OCI-LY3 (cell line): ENCODE data around the gene GPATCH4.

ENCODE experiments used
- H2AFZ ChIP-seq: fragments of 200-600, 300-600 bp; shearing (Covaris generic); 2 replicates; pipeline ENCODE4 v1.6.0; 2014; ENCODE audit warnings: antibody characterized with exemption, low read depth, low read length
- H3K27ac ChIP-seq: fragments of 200-600, 300-600 bp; sonication (generic); 2 replicates; pipeline ENCODE4 v1.5.1; 2014; ENCODE audit warnings: mild to moderate bottlenecking, low read length, moderate library complexity, mixed read lengths
- H3K27me3 ChIP-seq: fragments of 200-600, 300-600 bp; sonication (generic); 2 replicates; pipeline ENCODE4 v1.6.1; 2014; ENCODE audit warnings: low read depth, low read length, mixed read lengths
- H3K36me3 ChIP-seq: fragments of 200-600, 300-600 bp; sonication (generic); replicated peaks from 2 replicates; pipeline ENCODE3; 2014; ENCODE audit warnings: low read depth, low read length, mixed read lengths
- H3K4me1 ChIP-seq: fragments of 300-600, 200-600 bp; sonication (generic); 2 replicates; pipeline ENCODE4 v1.6.1; 2014; ENCODE audit warnings: low read length, mixed read lengths
- H3K4me2 ChIP-seq: fragments of 200-600, 300-600 bp; sonication (generic); 2 replicates; pipeline ENCODE4 v1.6.1; 2014; ENCODE audit warnings: low read length, mixed read lengths
- H3K4me3 ChIP-seq: fragments of 300-600, 200-600 bp; sonication (generic); 2 replicates; pipeline ENCODE4 v1.5.1; 2014; ENCODE audit warnings: antibody characterized with exemption, mild to moderate bottlenecking, low read length, moderate library complexity
- H3K79me2 ChIP-seq: fragments of 300-600, 200-600 bp; shearing (Covaris generic); 2 replicates; pipeline ENCODE4 v1.6.1; 2014; ENCODE audit warnings: mild to moderate bottlenecking, low read length, mixed read lengths
- H3K9ac ChIP-seq: fragments of 300-600, 200-600 bp; shearing (Covaris generic); 2 replicates; pipeline ENCODE4 v1.6.0; 2014; ENCODE audit warnings: mild to moderate bottlenecking, low read length, moderate library complexity
- H3K9me3 ChIP-seq: fragments of 200-600, 300-600 bp; shearing (Covaris generic); 2 replicates; pipeline ENCODE4 v1.6.1; 2014; ENCODE audit warnings: low read length, mixed read lengths; ENCODE audit not compliant: insufficient read depth
- H4K20me1 ChIP-seq: fragments of 200-600, 300-600 bp; sonication (generic); 2 replicates; pipeline ENCODE4 v1.6.1; 2016; ENCODE audit warnings: low read length, mixed read lengths; ENCODE audit not compliant: insufficient read depth
- CTCF ChIP-seq: fragments of 200-600, 300-600 bp; sonication (generic); IDR thresholded peaks from 2 replicates; pipeline ENCODE4 v1.5.1; 2014; ENCODE audit warnings: antibody characterized with exemption, low read length, low read depth
- EZH2phosphoT487 ChIP-seq: fragments of 200-600 bp; shearing (Covaris generic); IDR thresholded peaks from 2 replicates; pipeline ENCODE4 v1.6.1; 2018; ENCODE audit warnings: antibody characterized with exemption, mixed run types, low read depth

The GPATCH4 gene

GRCh38 chr1:156601122-156601830 lies at the start of gene GPATCH4:
Gene GPATCH4 (minus strand): TSS chr1:156601479.
- Histone ChIP-seq H3K27me3 (no peaks in the 10 kb centered on the region), H3K4me2 (peak within 1 kb of the TSS; percentile 72), H2AFZ (peak within 1 kb of the TSS; percentile 89), H3K36me3 (peaks cover 28% of the 10 kb centered on the region), H3K9me3 (no peaks in the 10 kb centered on the region), H3K4me3 (peak within 1 kb of the TSS; percentile 80), H3K4me1 (peaks cover 24% of the 10 kb centered on the region), H3K79me2 (peaks cover 43% of the 10 kb centered on the region), H3K9ac (peak within 1 kb of the TSS; percentile 83), H4K20me1 (no peaks in the 10 kb centered on the region), H3K27ac (peak within 1 kb of the TSS; percentile 60)
- TF ChIP-seq EZH2phosphoT487, result no peak
- TF ChIP-seq CTCF, result no peak

- Histone ChIP-seq H3K4me3 (no peak overlapping the region), H3K4me2 (no peak overlapping the region), H2AFZ (no peak overlapping the region), H3K27me3 (peaks cover 60% of the 10 kb centered on the region), H4K20me1 (peaks cover 19% of the 10 kb centered on the region; the same call in 1 of the 2 replicates), H3K79me2 (no peaks in the 10 kb centered on the region), H3K4me1 (no peaks in the 10 kb centered on the region), H3K9ac (no peak overlapping the region), H3K36me3 (no peaks in the 10 kb centered on the region), H3K27ac (no peak overlapping the region), H3K9me3 (no peaks in the 10 kb centered on the region)
- TF ChIP-seq CTCF (no peak), EZH2phosphoT487 (no peak)
Measured at GRCh38 chr1:156648951-156649350, 47.7 kb upstream of the GPATCH4 start.

- Histone ChIP-seq H3K79me2 (no peaks in the 10 kb centered on the region), H3K27me3 (peaks cover 55% of the 10 kb centered on the region), H3K4me1 (no peaks in the 10 kb centered on the region), H3K36me3 (no peaks in the 10 kb centered on the region), H4K20me1 (peaks cover 19% of the 10 kb centered on the region; the same call in 1 of the 2 replicates), H3K9me3 (no peaks in the 10 kb centered on the region), H3K9ac (no peak overlapping the region), H3K4me3 (no peak overlapping the region), H3K27ac (no peak overlapping the region), H2AFZ (no peak overlapping the region), H3K4me2 (no peak overlapping the region)
- no peak for TF ChIP-seq EZH2phosphoT487
- no peak for TF ChIP-seq CTCF
Measured at GRCh38 chr1:156648496-156648895, 47.2 kb upstream of the GPATCH4 start.

GRCh38 chr1:156647351-156647750 lies 46.1 kb upstream of the GPATCH4 start:
- TF ChIP-seq EZH2phosphoT487 (no peak), CTCF (no peak)
- H3K4me1 ChIP-seq, result no peaks in the 10 kb centered on the region
- H3K27ac ChIP-seq, result no peak overlapping the region
- H3K79me2 ChIP-seq, result no peaks in the 10 kb centered on the region
- no peak overlapping the region for H3K4me2 ChIP-seq
- no peak overlapping the region for H2AFZ ChIP-seq
- H4K20me1 ChIP-seq, result peaks cover 17% of the 10 kb centered on the region; the same call in 1 of the 2 replicates
- H3K9ac ChIP-seq, result no peak overlapping the region
- H3K36me3 ChIP-seq, result no peaks in the 10 kb centered on the region
- no peak overlapping the region for H3K4me3 ChIP-seq
- H3K9me3 ChIP-seq, result no peaks in the 10 kb centered on the region
- H3K27me3 ChIP-seq, result peaks cover 55% of the 10 kb centered on the region
